Mucosa of rectum (tissue), 2 donors: ENCODE data around the gene NLRP2B.
"Not testable (repeated sequence)": the region's sequence is repeated elsewhere in the genome, so short reads cannot be mapped to it uniquely, and the experiment has no call there.

Experiments
- H3K27ac ChIP-seq, 2 donors: one replicate each; pipeline ENCODE4 v1.7.0; 2013; ENCODE audit warnings: inconsistent platforms in 2 of 2, low read depth in 2 of 2, low read length in 2 of 2
- H3K27me3 ChIP-seq, 2 donors: one replicate each; pipeline ENCODE4 v1.7.0; 2013; ENCODE audit warnings: low read length in 2 of 2; ENCODE audit not compliant: control insufficient read depth in 2 of 2, insufficient read depth in 2 of 2
- H3K36me3 ChIP-seq, 2 donors: one replicate each; pipeline ENCODE4 v1.7.0; 2013; ENCODE audit warnings: low read length in 2 of 2; ENCODE audit not compliant: control insufficient read depth in 2 of 2, insufficient read depth in 2 of 2
- H3K4me1 ChIP-seq, 2 donors: one replicate each; pipeline ENCODE4 v1.7.0; 2013; ENCODE audit warnings: low read length in 2 of 2, mild to moderate bottlenecking in 1 of 2; ENCODE audit not compliant: control insufficient read depth in 2 of 2, insufficient read depth in 2 of 2
- H3K4me3 ChIP-seq, 2 donors: one replicate each; pipeline ENCODE4 v1.7.0; 2013; ENCODE audit warnings: low read length in 2 of 2
- H3K9ac ChIP-seq, 2 donors: one replicate each; pipeline ENCODE4 v1.7.0; 2013; ENCODE audit warnings: low read length in 2 of 2, low read depth in 1 of 2, mild to moderate bottlenecking in 1 of 2
- H3K9me3 ChIP-seq, 2 donors: one replicate each; pipeline ENCODE4 v1.7.0; 2013; ENCODE audit warnings: low read length in 2 of 2; ENCODE audit not compliant: control insufficient read depth in 2 of 2
- donor health status: healthy.
- donor health status: Normal muscosa, but diverticular disease.

NLRP2B gene

GRCh38 chrX:57652705-57653104 is 27.4 kb downstream of the NLRP2B start:
- Histone ChIP-seq H3K27me3 (no peaks in the 10 kb centered on the region), H3K4me1 (no peaks in the 10 kb centered on the region), H3K9me3 (peaks cover 3 to 4% of the 10 kb centered on the region in 2 donors), H3K9ac (no peak overlapping the region), H3K36me3 (no peaks in the 10 kb centered on the region), H3K4me3 (no peak overlapping the region), H3K27ac (no peak overlapping the region)

DNA sequence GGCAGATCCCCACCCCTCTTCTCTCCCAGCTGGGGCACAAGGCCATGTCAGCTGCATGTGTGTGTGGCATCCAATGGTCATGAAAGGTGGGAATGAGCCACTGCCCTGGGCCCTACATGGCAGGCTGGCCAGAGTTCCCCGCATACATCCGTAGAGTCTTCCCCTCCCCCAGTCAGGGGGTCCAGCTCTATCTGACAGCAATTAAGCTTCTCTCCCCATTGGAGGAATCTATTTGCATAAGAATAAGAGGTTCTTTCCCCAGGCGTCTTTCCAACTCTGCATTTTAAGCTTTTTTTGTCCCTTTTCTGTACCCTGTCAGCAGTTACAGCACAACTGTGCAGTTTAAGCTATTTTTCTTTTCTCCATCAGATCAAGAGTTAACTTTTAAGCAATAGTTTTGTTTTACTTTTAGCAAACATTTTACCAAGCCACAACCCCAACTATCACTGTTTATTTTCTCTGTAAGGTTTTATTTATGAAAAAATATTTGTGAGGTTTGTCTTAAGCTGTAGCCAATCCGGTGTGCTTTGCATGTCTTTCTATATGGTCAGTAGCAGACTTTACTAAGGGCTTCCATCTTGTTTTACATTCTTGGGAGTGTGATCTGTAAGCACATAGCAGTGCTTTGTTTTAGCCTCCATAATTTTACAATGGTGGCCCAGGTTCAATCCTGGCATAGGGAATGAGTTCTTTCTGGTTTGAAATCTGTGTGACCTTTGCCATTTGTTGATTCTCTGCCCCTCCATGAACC is 28.7 kb downstream of the NLRP2B start:
- H3K4me3 ChIP-seq: no peak overlapping the region
- H3K9me3 ChIP-seq: peaks cover 3 to 4% of the 10 kb centered on the region in 2 donors
- no peak overlapping the region for H3K27ac ChIP-seq

DNA sequence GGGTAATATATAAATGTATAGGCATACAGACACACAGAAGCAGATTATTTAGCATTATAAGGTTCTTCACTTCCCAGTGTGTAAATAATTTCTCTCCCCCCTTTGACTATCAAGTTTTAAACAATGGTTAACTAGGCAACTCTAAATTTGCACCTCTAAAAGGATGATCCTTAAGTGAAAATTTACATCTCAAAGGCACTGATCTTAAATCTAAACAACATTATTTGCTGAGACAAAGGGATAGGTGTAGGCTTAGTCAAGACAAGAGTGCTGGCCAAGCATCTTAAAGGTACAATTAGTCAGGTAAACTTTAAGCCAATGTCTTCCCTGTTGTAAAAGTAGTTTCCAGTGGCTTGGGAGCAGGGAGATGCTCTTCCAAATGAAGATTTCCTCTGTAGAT is 33.0 kb downstream of the NLRP2B start:
- Histone ChIP-seq H3K4me1 (no peaks in the 10 kb centered on the region), H3K4me3 (no peak overlapping the region), H3K36me3 (no peaks in the 10 kb centered on the region), H3K9ac (no peak overlapping the region), H3K27me3 (no peaks in the 10 kb centered on the region), H3K9me3 (no peaks in the 10 kb centered on the region), H3K27ac (no peak overlapping the region)

More for the DNA sequence above, 28.7 kb downstream of the NLRP2B start:
- H3K9ac ChIP-seq: no peak overlapping the region
- no peaks in the 10 kb centered on the region for H3K27me3 ChIP-seq
- H3K36me3 ChIP-seq: no peaks in the 10 kb centered on the region
- H3K4me1 ChIP-seq: no peaks in the 10 kb centered on the region

DNA sequence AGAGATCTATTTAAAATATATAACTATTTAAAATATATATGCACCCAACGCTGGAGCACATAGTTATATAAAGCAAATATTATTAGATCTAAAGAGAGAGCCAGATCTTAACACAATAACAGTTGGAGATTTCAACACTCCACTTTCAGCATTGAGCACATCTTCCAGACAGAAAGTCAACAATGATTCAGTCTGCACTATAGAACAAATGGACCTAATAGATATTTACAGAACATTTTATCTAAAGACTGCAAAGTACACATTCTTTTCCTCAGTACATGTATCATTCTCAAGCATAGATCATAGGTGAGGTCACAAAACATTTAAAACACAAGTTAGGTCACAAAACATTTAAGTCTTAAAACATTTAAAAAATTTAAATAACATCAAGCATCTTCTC is 36.4 kb downstream of the NLRP2B start:
- H3K9ac ChIP-seq: no peak overlapping the region
- no peaks in the 10 kb centered on the region for H3K4me1 ChIP-seq
- no peak overlapping the region for H3K27ac ChIP-seq
- no peak overlapping the region for H3K4me3 ChIP-seq
- H3K27me3 ChIP-seq: no peaks in the 10 kb centered on the region
- no peaks in the 10 kb centered on the region for H3K36me3 ChIP-seq
- no peaks in the 10 kb centered on the region for H3K9me3 ChIP-seq

DNA sequence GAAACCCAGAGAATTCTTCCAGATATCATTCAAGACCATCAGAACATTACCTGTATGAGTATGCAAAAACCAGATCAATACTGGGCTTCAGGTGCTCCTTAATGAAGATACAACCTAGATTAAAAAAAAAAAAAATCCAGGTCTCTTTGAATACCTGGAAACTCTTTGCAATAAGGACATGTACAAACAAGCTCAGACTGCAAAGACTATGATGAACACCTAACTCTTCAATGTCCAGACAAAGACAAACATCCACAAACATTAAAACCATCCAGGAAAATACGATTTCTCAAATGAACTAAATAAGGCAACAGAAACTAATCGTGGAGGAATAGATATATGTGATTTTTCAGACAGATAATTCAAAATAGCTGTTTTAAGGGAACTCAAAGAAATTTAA is 38.7 kb downstream of the NLRP2B start:
- Histone ChIP-seq H3K4me1 (no peaks in the 10 kb centered on the region), H3K27me3 (no peaks in the 10 kb centered on the region), H3K9me3 (no peaks in the 10 kb centered on the region), H3K36me3 (no peaks in the 10 kb centered on the region), H3K9ac (no peak overlapping the region), H3K4me3 (no peak overlapping the region), H3K27ac (no peak overlapping the region)

- H3K27me3 ChIP-seq: no peaks in the 10 kb centered on the region
- no peak overlapping the region for H3K4me3 ChIP-seq
- H3K36me3 ChIP-seq: no peaks in the 10 kb centered on the region
- no peak overlapping the region for H3K27ac ChIP-seq
- no peaks in the 10 kb centered on the region for H3K9me3 ChIP-seq
- no peak overlapping the region for H3K9ac ChIP-seq
- no peaks in the 10 kb centered on the region for H3K4me1 ChIP-seq
Measured at GRCh38 chrX:57640674-57641016, 39.4 kb downstream of the NLRP2B start.

- not testable (repeated sequence) for H3K9ac ChIP-seq, H3K4me3 ChIP-seq, H3K27ac ChIP-seq, H3K36me3 ChIP-seq, H3K4me1 ChIP-seq, H3K9me3 ChIP-seq, H3K27me3 ChIP-seq
Measured at GRCh38 chrX:57629438-57629837, 50.6 kb downstream of the NLRP2B start.
